HepG2 (cell line): Measurements from ENCODE around the gene ALDOA. TPM values are rescaled to one million over a fixed set of nuclear protein-coding genes. Genes with fewer than 3 reads are reported as not detected.

Experiments used
- CHD2 ChIP-seq: IDR thresholded peaks from 2 replicates; pipeline ENCODE4 v1.6.1; 2011; ENCODE audit warnings: low read depth, low read length, improper control_type of control experiment
- ELF3 ChIP-seq: IDR thresholded peaks from 2 replicates; pipeline ENCODE4 v1.6.1; 2016; ENCODE audit warnings: missing genetic modification reagents, missing compliant biosample characterization
- FOXJ3 ChIP-seq: sonication (generic); formaldehyde crosslinking; IDR thresholded peaks from 2 replicates; pipeline ENCODE4 v1.4.0; 2020; ENCODE audit warnings: missing genetic modification reagents, mild to moderate bottlenecking, borderline replicate concordance
- HOXA7 ChIP-seq: sonication (generic); formaldehyde crosslinking; IDR thresholded peaks from 2 replicates; pipeline ENCODE4 v1.8.1; 2022; ENCODE audit warnings: mild to moderate bottlenecking, missing genetic modification reagents, moderate library complexity
- IKZF4 ChIP-seq: sonication (generic); formaldehyde crosslinking; IDR thresholded peaks from 2 replicates; pipeline ENCODE4 v1.5.1; 2020; ENCODE audit warnings: borderline replicate concordance, mild to moderate bottlenecking, low read depth, missing genetic modification reagents; ENCODE audit errors: not compliant biosample characterization
- NR1H2 ChIP-seq: sonication (generic); formaldehyde crosslinking; IDR thresholded peaks from 2 replicates; pipeline ENCODE4 v1.8.1; 2022; ENCODE audit warnings: low read depth, missing genetic modification reagents, borderline replicate concordance
- PAWR ChIP-seq: sonication (generic); formaldehyde crosslinking; IDR thresholded peaks from 2 replicates; pipeline ENCODE4 v1.4.0; 2020; ENCODE audit warnings: missing genetic modification reagents, mild to moderate bottlenecking, borderline replicate concordance
- PHF8 ChIP-seq: sonication (generic); formaldehyde crosslinking; IDR thresholded peaks from 2 replicates; pipeline ENCODE4 v1.5.0; 2020; ENCODE audit warnings: missing genetic modification reagents
- RFXAP ChIP-seq: sonication (generic); formaldehyde crosslinking; IDR thresholded peaks from 2 replicates; pipeline ENCODE4 v1.4.0; 2020; ENCODE audit warnings: missing genetic modification reagents, borderline replicate concordance
- SNAI1 ChIP-seq: sonication (generic); formaldehyde crosslinking; IDR thresholded peaks from 2 replicates; pipeline ENCODE4 v1.5.0; 2020; ENCODE audit warnings: mild to moderate bottlenecking, missing genetic modification reagents, borderline replicate concordance
- ZMYM4 ChIP-seq: sonication (generic); formaldehyde crosslinking; IDR thresholded peaks from 2 replicates; pipeline ENCODE4 v1.8.1; 2023; ENCODE audit warnings: mild to moderate bottlenecking, missing genetic modification reagents
- ZNF251 ChIP-seq: sonication (generic); formaldehyde crosslinking; IDR thresholded peaks from 2 replicates; pipeline ENCODE4 v1.9.0; 2021; ENCODE audit warnings: mild to moderate bottlenecking, missing genetic modification reagents
- ZNF253 ChIP-seq: sonication (generic); formaldehyde crosslinking; IDR thresholded peaks from 2 replicates; pipeline ENCODE4 v1.8.0; 2022; ENCODE audit warnings: mild to moderate bottlenecking, missing genetic modification reagents, borderline replicate concordance
- ZNF550 ChIP-seq: sonication (generic); formaldehyde crosslinking; IDR thresholded peaks from 2 replicates; pipeline ENCODE4 v1.4.0; 2020; ENCODE audit warnings: mild to moderate bottlenecking, missing genetic modification reagents, borderline replicate concordance
- ZSCAN9 ChIP-seq: IDR thresholded peaks from 2 replicates; pipeline ENCODE4 v1.6.1; 2016; ENCODE audit warnings: borderline replicate concordance
- ZZZ3 ChIP-seq: sonication (generic); formaldehyde crosslinking; IDR thresholded peaks from 2 replicates; pipeline ENCODE4 v1.4.0; 2020; ENCODE audit warnings: missing genetic modification reagents, mild to moderate bottlenecking, borderline replicate concordance
- polyA plus RNA-seq, 8 experiments: library from polyadenylated mRNA; depleted of rRNA in 3 of 8; stranded (reverse) in 7 of 8; unstranded in 1 of 8; fragments of >200 nt; fragmentation: Illumina TruSeq in 4 of 8; extraction: Trizol in 4 of 8; gene quantifications; 2 replicates each; pipeline versions ENCODE4 v1.2.1 to v1.2.3, GENCODE V29; 2011 to 2016; ENCODE audit warnings: low read depth in 4 of 8, missing spikeins in 1 of 8, mixed read lengths in 1 of 8; ENCODE audit not compliant: insufficient read depth in 1 of 8
- total RNA-seq, 5 experiments: library from RNA; depleted of rRNA; stranded (reverse); fragments of >200 nt; fragmentation: Illumina TruSeq; extraction: Trizol; gene quantifications; 2 replicates each; pipeline ENCODE4 v1.2.3, GENCODE V29; 2016; ENCODE audit warnings: low read depth in 1 of 5
- TF ChIP-seq, protein P1 (sequence below): sonication (generic); formaldehyde crosslinking; IDR thresholded peaks from 2 replicates; pipeline ENCODE4 v1.4.0; 2020; ENCODE audit warnings: missing genetic modification reagents, borderline replicate concordance
- TF ChIP-seq, protein P2 (sequence below): sonication (generic); formaldehyde crosslinking; IDR thresholded peaks from 2 replicates; pipeline ENCODE4 v1.4.0; 2020; ENCODE audit warnings: missing genetic modification reagents, borderline replicate concordance
- TF ChIP-seq, protein P3 (sequence below): sonication (generic); formaldehyde crosslinking; IDR thresholded peaks from 2 replicates; pipeline ENCODE4 v1.4.0; 2020; ENCODE audit warnings: mild to moderate bottlenecking, low read depth, missing genetic modification reagents

Gene ALDOA
- total and polyA plus RNA-seq, 2 of the 13 experiments (the other 11 are each of a cell fraction or from before 2014, with no cell fraction given), result 925 to 1,884 TPM

DNA sequence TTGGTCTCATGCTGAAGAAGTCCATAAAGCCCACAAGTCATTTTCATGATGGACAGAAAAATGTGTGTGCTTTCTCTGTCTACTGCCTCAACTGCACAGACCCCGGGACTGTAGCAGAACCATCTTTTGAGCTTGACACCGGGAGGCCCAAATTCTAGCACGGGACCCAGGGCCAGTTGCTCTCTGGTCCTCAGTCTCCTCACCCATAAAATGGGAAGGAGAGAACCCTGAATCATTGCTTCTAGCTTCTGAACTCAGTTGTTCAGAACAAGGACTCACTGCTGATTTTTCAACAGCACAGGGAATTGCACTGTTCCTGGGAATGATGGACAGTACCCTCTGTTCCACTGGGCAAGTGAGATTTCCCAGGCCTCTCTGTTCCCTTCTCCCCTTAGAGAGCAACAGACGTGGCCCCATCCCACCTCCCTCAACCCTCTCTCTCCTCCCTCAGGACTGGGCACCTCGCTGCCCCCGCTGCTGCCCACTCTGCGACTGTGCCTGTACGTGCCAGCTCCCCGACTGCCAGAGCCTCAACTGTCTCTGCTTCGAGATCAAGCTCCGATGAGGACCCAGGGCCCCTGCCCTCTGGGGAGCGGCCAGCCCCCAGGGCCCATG lies 2.2 kb upstream of the ALDOA start (continued):
- TF ChIP-seq, protein P1, sequence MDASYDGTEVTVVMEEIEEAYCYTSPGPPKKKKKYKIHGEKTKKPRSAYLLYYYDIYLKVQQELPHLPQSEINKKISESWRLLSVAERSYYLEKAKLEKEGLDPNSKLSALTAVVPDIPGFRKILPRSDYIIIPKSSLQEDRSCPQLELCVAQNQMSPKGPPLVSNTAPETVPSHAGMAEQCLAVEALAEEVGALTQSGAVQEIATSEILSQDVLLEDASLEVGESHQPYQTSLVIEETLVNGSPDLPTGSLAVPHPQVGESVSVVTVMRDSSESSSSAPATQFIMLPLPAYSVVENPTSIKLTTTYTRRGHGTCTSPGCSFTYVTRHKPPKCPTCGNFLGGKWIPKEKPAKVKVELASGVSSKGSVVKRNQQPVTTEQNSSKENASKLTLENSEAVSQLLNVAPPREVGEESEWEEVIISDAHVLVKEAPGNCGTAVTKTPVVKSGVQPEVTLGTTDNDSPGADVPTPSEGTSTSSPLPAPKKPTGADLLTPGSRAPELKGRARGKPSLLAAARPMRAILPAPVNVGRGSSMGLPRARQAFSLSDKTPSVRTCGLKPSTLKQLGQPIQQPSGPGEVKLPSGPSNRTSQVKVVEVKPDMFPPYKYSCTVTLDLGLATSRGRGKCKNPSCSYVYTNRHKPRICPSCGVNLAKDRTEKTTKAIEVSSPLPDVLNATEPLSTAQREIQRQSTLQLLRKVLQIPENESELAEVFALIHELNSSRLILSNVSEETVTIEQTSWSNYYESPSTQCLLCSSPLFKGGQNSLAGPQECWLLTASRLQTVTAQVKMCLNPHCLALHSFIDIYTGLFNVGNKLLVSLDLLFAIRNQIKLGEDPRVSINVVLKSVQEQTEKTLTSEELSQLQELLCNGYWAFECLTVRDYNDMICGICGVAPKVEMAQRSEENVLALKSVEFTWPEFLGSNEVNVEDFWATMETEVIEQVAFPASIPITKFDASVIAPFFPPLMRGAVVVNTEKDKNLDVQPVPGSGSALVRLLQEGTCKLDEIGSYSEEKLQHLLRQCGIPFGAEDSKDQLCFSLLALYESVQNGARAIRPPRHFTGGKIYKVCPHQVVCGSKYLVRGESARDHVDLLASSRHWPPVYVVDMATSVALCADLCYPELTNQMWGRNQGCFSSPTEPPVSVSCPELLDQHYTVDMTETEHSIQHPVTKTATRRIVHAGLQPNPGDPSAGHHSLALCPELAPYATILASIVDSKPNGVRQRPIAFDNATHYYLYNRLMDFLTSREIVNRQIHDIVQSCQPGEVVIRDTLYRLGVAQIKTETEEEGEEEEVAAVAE, result no peak
- no peak for TF ChIP-seq ZZZ3 (CRISPR knock-in tag)
- no peak for TF ChIP-seq NR1H2
- TF ChIP-seq ZNF253 (CRISPR knock-in tag), result 0 out of 2 replicates have a peak, but pooled peaks have one; percentile 5
- TF ChIP-seq ZMYM4 (CRISPR knock-in tag), result no peak
- no peak for TF ChIP-seq PHF8
- TF ChIP-seq SNAI1, result no peak
- TF ChIP-seq, protein P2, sequence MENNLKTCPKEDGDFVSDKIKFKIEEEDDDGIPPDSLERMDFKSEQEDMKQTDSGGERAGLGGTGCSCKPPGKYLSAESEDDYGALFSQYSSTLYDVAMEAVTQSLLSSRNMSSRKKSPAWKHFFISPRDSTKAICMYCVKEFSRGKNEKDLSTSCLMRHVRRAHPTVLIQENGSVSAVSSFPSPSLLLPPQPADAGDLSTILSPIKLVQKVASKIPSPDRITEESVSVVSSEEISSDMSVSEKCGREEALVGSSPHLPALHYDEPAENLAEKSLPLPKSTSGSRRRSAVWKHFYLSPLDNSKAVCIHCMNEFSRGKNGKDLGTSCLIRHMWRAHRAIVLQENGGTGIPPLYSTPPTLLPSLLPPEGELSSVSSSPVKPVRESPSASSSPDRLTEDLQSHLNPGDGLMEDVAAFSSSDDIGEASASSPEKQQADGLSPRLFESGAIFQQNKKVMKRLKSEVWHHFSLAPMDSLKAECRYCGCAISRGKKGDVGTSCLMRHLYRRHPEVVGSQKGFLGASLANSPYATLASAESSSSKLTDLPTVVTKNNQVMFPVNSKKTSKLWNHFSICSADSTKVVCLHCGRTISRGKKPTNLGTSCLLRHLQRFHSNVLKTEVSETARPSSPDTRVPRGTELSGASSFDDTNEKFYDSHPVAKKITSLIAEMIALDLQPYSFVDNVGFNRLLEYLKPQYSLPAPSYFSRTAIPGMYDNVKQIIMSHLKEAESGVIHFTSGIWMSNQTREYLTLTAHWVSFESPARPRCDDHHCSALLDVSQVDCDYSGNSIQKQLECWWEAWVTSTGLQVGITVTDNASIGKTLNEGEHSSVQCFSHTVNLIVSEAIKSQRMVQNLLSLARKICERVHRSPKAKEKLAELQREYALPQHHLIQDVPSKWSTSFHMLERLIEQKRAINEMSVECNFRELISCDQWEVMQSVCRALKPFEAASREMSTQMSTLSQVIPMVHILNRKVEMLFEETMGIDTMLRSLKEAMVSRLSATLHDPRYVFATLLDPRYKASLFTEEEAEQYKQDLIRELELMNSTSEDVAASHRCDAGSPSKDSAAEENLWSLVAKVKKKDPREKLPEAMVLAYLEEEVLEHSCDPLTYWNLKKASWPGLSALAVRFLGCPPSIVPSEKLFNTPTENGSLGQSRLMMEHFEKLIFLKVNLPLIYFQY (CRISPR knock-in tag), result no peak
- peak; percentile 44; the same call in 1 of the 2 replicates for TF ChIP-seq RFXAP
- TF ChIP-seq FOXJ3 (CRISPR knock-in tag), result no peak
- TF ChIP-seq ZNF550 (CRISPR knock-in tag), result no peak
- TF ChIP-seq ELF3 (CRISPR knock-in tag), result no peak
- peak; percentile 58; the same call in 1 of the 2 replicates for TF ChIP-seq ZNF251 (CRISPR knock-in tag)
- no peak for TF ChIP-seq CHD2
- TF ChIP-seq, protein P3, sequence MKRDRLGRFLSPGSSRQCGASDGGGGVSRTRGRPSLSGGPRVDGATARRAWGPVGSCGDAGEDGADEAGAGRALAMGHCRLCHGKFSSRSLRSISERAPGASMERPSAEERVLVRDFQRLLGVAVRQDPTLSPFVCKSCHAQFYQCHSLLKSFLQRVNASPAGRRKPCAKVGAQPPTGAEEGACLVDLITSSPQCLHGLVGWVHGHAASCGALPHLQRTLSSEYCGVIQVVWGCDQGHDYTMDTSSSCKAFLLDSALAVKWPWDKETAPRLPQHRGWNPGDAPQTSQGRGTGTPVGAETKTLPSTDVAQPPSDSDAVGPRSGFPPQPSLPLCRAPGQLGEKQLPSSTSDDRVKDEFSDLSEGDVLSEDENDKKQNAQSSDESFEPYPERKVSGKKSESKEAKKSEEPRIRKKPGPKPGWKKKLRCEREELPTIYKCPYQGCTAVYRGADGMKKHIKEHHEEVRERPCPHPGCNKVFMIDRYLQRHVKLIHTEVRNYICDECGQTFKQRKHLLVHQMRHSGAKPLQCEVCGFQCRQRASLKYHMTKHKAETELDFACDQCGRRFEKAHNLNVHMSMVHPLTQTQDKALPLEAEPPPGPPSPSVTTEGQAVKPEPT (CRISPR knock-in tag), result no peak
- no peak for TF ChIP-seq HOXA7
- no peak for TF ChIP-seq IKZF4 (CRISPR knock-in tag)
- TF ChIP-seq PAWR (CRISPR knock-in tag), result no peak
- TF ChIP-seq ZSCAN9 (CRISPR knock-in tag), result no peak
